HUDEP-2 (cell line): ENCODE measurements around the gene NFIX.

ENCODE experiments used
- DNase-seq, 76 experiments: peaks; one replicate each; lab custom pipeline; 2025; ENCODE audit not compliant: unreplicated experiment in 76 of 76; lab: John Stamatoyannopoulos, UW

NFIX gene

GRCh38 chr19:13068085-13068846, 73.0 kb downstream of the NFIX start:
- peak in 5 of 76 experiments; percentile 30 to 86 (median 39) for DNase-seq

GRCh38 chr19:13069415-13070359, 74.4 kb downstream of the NFIX start:
- DNase-seq: peak in 75 of 76 experiments; percentile 86 to 100 (median 97)

GRCh38 chr19:13070425-13071140, 75.3 kb downstream of the NFIX start:
- no peak for DNase-seq

GRCh38 chr19:13071444-13072187, 76.3 kb downstream of the NFIX start:
- DNase-seq: peak in 1 of 76 experiments; percentile 12

GRCh38 chr19:13072188-13072908, 77.1 kb downstream of the NFIX start:
- peak in 3 of 76 experiments; percentile 22 to 29 (median 24) for DNase-seq

- no peak for DNase-seq
These were observed 78.0 kb downstream of the NFIX start for GRCh38 chr19:13073263-13073662.

GRCh38 chr19:13074378-13074777, 79.1 kb downstream of the NFIX start:
- DNase-seq: peak in 12 of 76 experiments; percentile 20 to 52 (median 35)

- peak in 23 of 76 experiments; percentile 18 to 67 (median 36) for DNase-seq
These were observed 81.0 kb downstream of the NFIX start for GRCh38 chr19:13076320-13076719.

- DNase-seq: peak in 26 of 76 experiments; percentile 22 to 67 (median 32)
These were observed 81.5 kb downstream of the NFIX start for GRCh38 chr19:13076787-13077186.

GRCh38 chr19:13077240-13077639, 82.0 kb downstream of the NFIX start:
- peak in 70 of 76 experiments; percentile 41 to 92 (median 82) for DNase-seq

GRCh38 chr19:13078381-13078780, 83.1 kb downstream of the NFIX start:
- peak in 7 of 76 experiments; percentile 26 to 47 (median 39) for DNase-seq

- peak in 10 of 76 experiments; percentile 26 to 96 (median 54) for DNase-seq
These were observed 83.7 kb downstream of the NFIX start for GRCh38 chr19:13078897-13079541.

- peak in 71 of 76 experiments; percentile 56 to 96 (median 88) for DNase-seq
These were observed 84.3 kb downstream of the NFIX start for GRCh38 chr19:13079542-13079986.

- peak in 24 of 76 experiments; percentile 24 to 70 (median 43) for DNase-seq
These were observed 87.1 kb downstream of the NFIX start for GRCh38 chr19:13082192-13083007.

- DNase-seq: no peak
These were observed 87.7 kb downstream of the NFIX start for GRCh38 chr19:13083008-13083404.

- no peak for DNase-seq
These were observed 88.4 kb downstream of the NFIX start for GRCh38 chr19:13083627-13084026.

- DNase-seq: no peak
These were observed 90.4 kb downstream of the NFIX start for GRCh38 chr19:13085666-13086065.

GRCh38 chr19:13086341-13086740, 91.1 kb downstream of the NFIX start:
- no peak for DNase-seq
